Measurements from ENCODE around the gene NIPAL3. TPM values are rescaled to one million over a fixed set of nuclear protein-coding genes. Genes with fewer than 3 reads are reported as not detected.
A peak's percentile ranks its signal among the peaks of the same experiment; 100 is the strongest.

The NIPAL3 gene
- total RNA-seq, 1 experiment from 2014 or later = 7.7 TPM

DNA sequence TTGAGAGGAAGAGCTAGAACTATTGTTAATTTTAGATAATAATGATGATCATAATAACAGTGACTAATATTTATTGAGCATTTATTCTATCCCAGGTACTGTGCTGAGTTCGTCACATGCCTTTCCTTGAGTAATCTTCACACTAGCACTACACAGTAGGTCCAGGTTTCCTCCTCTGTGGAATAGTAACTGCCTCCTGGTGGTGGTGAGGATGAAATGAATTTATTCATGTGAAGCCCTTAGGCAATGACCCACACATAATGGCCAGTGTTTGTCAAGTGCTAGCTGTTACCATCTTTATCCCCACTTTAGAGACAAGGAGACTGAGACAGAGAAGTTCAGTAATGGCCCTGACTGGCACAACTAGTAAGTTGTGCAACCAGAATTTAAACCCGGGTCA is 5.9 kb downstream of the NIPAL3 start:
- no peak overlapping the region for H2BK20ac ChIP-seq (ENCODE audit: low read depth, low read length, poor library complexity, severe bottlenecking)
- H3K4me2 ChIP-seq (ENCODE audit: insufficient read depth, insufficient read length, low read length) = no peak overlapping the region
- no peaks in the 10 kb centered on the region for H3K9me3 Mint-ChIP-seq
- H2BK120ac ChIP-seq (ENCODE audit: low read depth, low read length, poor library complexity, severe bottlenecking) = no peak overlapping the region
- no peak overlapping the region; a peak in 1 of 7 replicates for H3K27ac Mint-ChIP-seq
- H3K18ac ChIP-seq (ENCODE audit: insufficient read length, low read depth, low read length) = no peak overlapping the region
- peaks cover under 1% of the 10 kb centered on the region; the same call in 1 of the 2 replicates for H3K27me3 Mint-ChIP-seq (ENCODE audit: low read depth)
- H3K27ac ChIP-seq (ENCODE audit: insufficient read length, low read depth, low read length) = no peak overlapping the region
- no peak overlapping the region for H4K8ac ChIP-seq (replicated peaks; ENCODE audit: insufficient read length, low read depth, low read length)
- no peak overlapping the region for H2AK5ac ChIP-seq (ENCODE audit: insufficient read length, low read length)
- TF ChIP-seq, protein P1, sequence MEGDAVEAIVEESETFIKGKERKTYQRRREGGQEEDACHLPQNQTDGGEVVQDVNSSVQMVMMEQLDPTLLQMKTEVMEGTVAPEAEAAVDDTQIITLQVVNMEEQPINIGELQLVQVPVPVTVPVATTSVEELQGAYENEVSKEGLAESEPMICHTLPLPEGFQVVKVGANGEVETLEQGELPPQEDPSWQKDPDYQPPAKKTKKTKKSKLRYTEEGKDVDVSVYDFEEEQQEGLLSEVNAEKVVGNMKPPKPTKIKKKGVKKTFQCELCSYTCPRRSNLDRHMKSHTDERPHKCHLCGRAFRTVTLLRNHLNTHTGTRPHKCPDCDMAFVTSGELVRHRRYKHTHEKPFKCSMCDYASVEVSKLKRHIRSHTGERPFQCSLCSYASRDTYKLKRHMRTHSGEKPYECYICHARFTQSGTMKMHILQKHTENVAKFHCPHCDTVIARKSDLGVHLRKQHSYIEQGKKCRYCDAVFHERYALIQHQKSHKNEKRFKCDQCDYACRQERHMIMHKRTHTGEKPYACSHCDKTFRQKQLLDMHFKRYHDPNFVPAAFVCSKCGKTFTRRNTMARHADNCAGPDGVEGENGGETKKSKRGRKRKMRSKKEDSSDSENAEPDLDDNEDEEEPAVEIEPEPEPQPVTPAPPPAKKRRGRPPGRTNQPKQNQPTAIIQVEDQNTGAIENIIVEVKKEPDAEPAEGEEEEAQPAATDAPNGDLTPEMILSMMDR (conservative IDR thresholded peaks at IDR 0.05) = peak; percentile 51
- H3K27me3 ChIP-seq (ENCODE audit: insufficient read depth, low read length) = no peaks in the 10 kb centered on the region
- no peak overlapping the region for H3K14ac ChIP-seq (ENCODE audit: insufficient read depth, low read length)
- no peak overlapping the region for H3T11ph ChIP-seq (ENCODE audit: low read length)
- H3K4me1 Mint-ChIP-seq = peaks cover 16 to 18% of the 10 kb centered on the region in 2 experiments
- no peak overlapping the region for H3K56ac ChIP-seq (ENCODE audit: insufficient read length, low read depth, low read length)
- no peak overlapping the region for H4K91ac ChIP-seq (ENCODE audit: insufficient read length, low read depth, low read length)
- no peak overlapping the region for H4K5ac ChIP-seq (ENCODE audit: insufficient read length, low read depth, low read length)
- no peaks in the 10 kb centered on the region for H4K20me1 ChIP-seq (ENCODE audit: control insufficient read depth, insufficient read depth, insufficient read length)
- no peaks in the 10 kb centered on the region; the same call in 1 of the 2 replicates for H3K4me1 ChIP-seq (ENCODE audit: insufficient read depth, low read length)
- H3K79me1 ChIP-seq (ENCODE audit: insufficient read depth, low read depth, low read length, poor library complexity, severe bottlenecking) = no peaks in the 10 kb centered on the region
- WGBS (ENCODE audit: extremely low coverage, insufficient read length, low lambda C conversion rate) = no CpG with 5 or more reads among the region's 2 CpGs
- H3K36me3 Mint-ChIP-seq (ENCODE audit: insufficient read depth in 1 of 3, low read depth in 3 of 3) = peaks cover 3 to 4% (median 3%) of the 10 kb centered on the region in 3 experiments; a peak in 5 of 7 replicates
- H2AFZ ChIP-seq (ENCODE audit: low read length) = no peak overlapping the region
- no peak overlapping the region for H2BK5ac ChIP-seq (ENCODE audit: insufficient read length, low read length)
- H3K23me2 ChIP-seq (ENCODE audit: insufficient read length, low read depth, low read length, poor library complexity, severe bottlenecking) = no peaks in the 10 kb centered on the region
- no peak overlapping the region for H3K4me3 Mint-ChIP-seq
- no peaks in the 10 kb centered on the region for H3K79me2 ChIP-seq (ENCODE audit: insufficient read depth, low read length)
- no peak overlapping the region for H2BK12ac ChIP-seq (ENCODE audit: insufficient read length, low read depth, low read length)
- H3K23ac ChIP-seq (ENCODE audit: insufficient read length, low read depth, low read length) = no peak overlapping the region
- no peak overlapping the region for H3K9ac ChIP-seq (ENCODE audit: extremely low read depth, insufficient read length, low read length)
- H3K4ac ChIP-seq (ENCODE audit: low read depth, low read length) = no peak overlapping the region
- H2BK15ac ChIP-seq (ENCODE audit: low read depth, low read length) = no peak overlapping the region
- H3K9me3 ChIP-seq (ENCODE audit: control insufficient read depth, low read depth, low read length) = no peaks in the 10 kb centered on the region
- DNase-seq = no peak

Data from H9 (cell line).